Right lobe of liver (tissue), 4 donors: ENCODE measurements around the gene MS4A7.

Source experiments
- POLR2A ChIP-seq: fragments of 450-650 bp; IDR thresholded peaks from one replicate; pipeline ENCODE4 v1.6.1; 2017; ENCODE audit warnings: antibody characterized with exemption, mild to moderate bottlenecking
- TF ChIP-seq, protein P1 (sequence below), 4 donors: fragments of 200-600 bp in 3 of 4; fragments of 450-650 bp in 1 of 4; IDR thresholded peaks; one replicate each; pipeline versions ENCODE4 v1.5.1 to v1.8.0; 2016 to 2022; ENCODE audit warnings: antibody characterized with exemption in 4 of 4, mild to moderate bottlenecking in 2 of 4
- donor health status: DM: no; HTN: no; CAD: no.
- donor health status: DM: no; HTN: no; CAD: no.
- donor health status: DM: no; HTN: yes; CAD: no.

DNA sequence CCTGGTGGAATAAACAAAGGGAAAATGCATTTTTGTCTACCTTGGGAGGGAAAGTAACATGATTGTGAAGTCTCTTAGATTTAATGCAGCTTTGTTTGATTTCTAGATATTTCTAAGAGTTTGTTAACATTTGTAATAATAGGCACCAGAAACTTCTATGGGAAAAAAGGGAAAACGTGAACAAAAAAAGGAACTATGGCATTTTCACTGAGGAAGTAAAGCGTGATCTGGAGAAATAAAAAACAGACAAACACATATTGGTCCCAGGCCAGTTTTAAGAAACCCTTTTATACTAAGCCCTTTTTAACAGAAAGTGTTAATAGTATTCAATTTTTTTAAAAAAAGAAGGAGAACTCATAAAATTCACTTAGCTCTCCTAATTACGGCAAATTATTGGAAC, 6.9 kb upstream of the MS4A7 start:
- TF ChIP-seq, protein P1, sequence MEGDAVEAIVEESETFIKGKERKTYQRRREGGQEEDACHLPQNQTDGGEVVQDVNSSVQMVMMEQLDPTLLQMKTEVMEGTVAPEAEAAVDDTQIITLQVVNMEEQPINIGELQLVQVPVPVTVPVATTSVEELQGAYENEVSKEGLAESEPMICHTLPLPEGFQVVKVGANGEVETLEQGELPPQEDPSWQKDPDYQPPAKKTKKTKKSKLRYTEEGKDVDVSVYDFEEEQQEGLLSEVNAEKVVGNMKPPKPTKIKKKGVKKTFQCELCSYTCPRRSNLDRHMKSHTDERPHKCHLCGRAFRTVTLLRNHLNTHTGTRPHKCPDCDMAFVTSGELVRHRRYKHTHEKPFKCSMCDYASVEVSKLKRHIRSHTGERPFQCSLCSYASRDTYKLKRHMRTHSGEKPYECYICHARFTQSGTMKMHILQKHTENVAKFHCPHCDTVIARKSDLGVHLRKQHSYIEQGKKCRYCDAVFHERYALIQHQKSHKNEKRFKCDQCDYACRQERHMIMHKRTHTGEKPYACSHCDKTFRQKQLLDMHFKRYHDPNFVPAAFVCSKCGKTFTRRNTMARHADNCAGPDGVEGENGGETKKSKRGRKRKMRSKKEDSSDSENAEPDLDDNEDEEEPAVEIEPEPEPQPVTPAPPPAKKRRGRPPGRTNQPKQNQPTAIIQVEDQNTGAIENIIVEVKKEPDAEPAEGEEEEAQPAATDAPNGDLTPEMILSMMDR (IDR thresholded peaks at IDR 0.05) = no peak
- no peak for TF ChIP-seq POLR2A
